GM23248 (cell line): ENCODE results near the gene KLHL2. TPM values are rescaled to one million over a fixed set of nuclear protein-coding genes. Genes with fewer than 3 reads are reported as not detected.
"Not testable (repeated sequence)": the region's sequence is repeated elsewhere in the genome, so short reads cannot be mapped to it uniquely, and the experiment has no call there.

Experiments used
- DNase-seq: peaks from one replicate; pipeline ENCODE4 v3.0.0-alpha.2; 2015
- H2AFZ ChIP-seq: fragments of 200-600 bp; sonication (generic); 2 replicates; pipeline ENCODE4 v1.6.1; 2016; ENCODE audit warnings: antibody characterized with exemption
- H3F3A ChIP-seq: fragments of 200-600 bp; sonication (generic); 2 replicates; pipeline ENCODE4 v1.6.1; 2016; ENCODE audit warnings: mild to moderate bottlenecking, antibody characterized with exemption, mixed run types; ENCODE audit not compliant: insufficient read depth
- H3K27ac ChIP-seq: fragments of 200-600 bp; sonication (generic); 2 replicates; pipeline ENCODE4 v1.5.1; 2016; ENCODE audit warnings: mild to moderate bottlenecking
- H3K27me3 ChIP-seq: fragments of 200-600 bp; sonication (generic); replicated peaks from 2 replicates; pipeline ENCODE4 v1.6.1; 2016; ENCODE audit warnings: mild to moderate bottlenecking; ENCODE audit not compliant: insufficient read depth
- H3K36me3 ChIP-seq: fragments of 200-600 bp; sonication (generic); 2 replicates; pipeline ENCODE4 v1.6.1; 2016; ENCODE audit warnings: low read depth, mild to moderate bottlenecking
- H3K4me1 ChIP-seq: fragments of 200-600 bp; sonication (generic); 2 replicates; pipeline ENCODE4 v1.6.1; 2016; ENCODE audit warnings: mild to moderate bottlenecking; ENCODE audit not compliant: insufficient read depth
- H3K4me2 ChIP-seq: fragments of 200-600 bp; sonication (generic); one replicate; pipeline ENCODE4 v1.6.1; 2016; ENCODE audit warnings: mild to moderate bottlenecking; ENCODE audit not compliant: unreplicated experiment
- H3K4me3 ChIP-seq: fragments of 200-600 bp; sonication (generic); 2 replicates; pipeline ENCODE4 v1.5.1; 2016; ENCODE audit warnings: mild to moderate bottlenecking
- H3K79me2 ChIP-seq: fragments of 200-600 bp; sonication (generic); 2 replicates; pipeline ENCODE4 v1.6.1; 2016; ENCODE audit warnings: mild to moderate bottlenecking; ENCODE audit not compliant: insufficient read depth
- H3K9ac ChIP-seq: fragments of 200-600 bp; sonication (generic); 2 replicates; pipeline ENCODE4 v1.6.1; 2016; ENCODE audit warnings: mild to moderate bottlenecking
- H3K9me2 ChIP-seq: fragments of 200-600 bp; sonication (generic); 2 replicates; pipeline ENCODE4 v1.6.1; 2016; ENCODE audit warnings: mixed run types, mild to moderate bottlenecking, moderate library complexity; ENCODE audit not compliant: insufficient read depth
- H3K9me3 ChIP-seq: fragments of 200-600 bp; sonication (generic); one replicate; pipeline ENCODE4 v1.6.1; 2017; ENCODE audit warnings: low read depth
- H4K20me1 ChIP-seq: fragments of 200-600 bp; sonication (generic); 2 replicates; pipeline ENCODE4 v1.6.0; 2016; ENCODE audit not compliant: insufficient read depth
- EZH2 ChIP-seq: fragments of 200-600 bp; sonication (generic); IDR thresholded peaks from 2 replicates; pipeline ENCODE4 v1.6.1; 2018; ENCODE audit warnings: antibody characterized with exemption, mild to moderate bottlenecking; ENCODE audit not compliant: insufficient read depth, poor library complexity, severe bottlenecking
- EZH2phosphoT487 ChIP-seq: fragments of 200-600 bp; sonication (generic); IDR thresholded peaks from 2 replicates; pipeline ENCODE4 v1.6.1; 2018; ENCODE audit warnings: antibody characterized with exemption, moderate library complexity, mild to moderate bottlenecking, low read depth; ENCODE audit not compliant: insufficient read depth
- WGBS, 2 experiments: methylation state at CpG; one replicate each; pipeline ENCODE4 v1.1.6; 2015 to 2017; ENCODE audit warnings: low lambda C conversion rate in 2 of 2, low coverage in 1 of 2; ENCODE audit errors: missing lambda C conversion rate in 2 of 2; 5-methylcytosine and 5-hydroxymethylcytosine counted together
- in situ Hi-C: fragments of 300-500 bp; cut with MboI; formaldehyde crosslinking; loops from 2 replicates; pipeline ENCODE4 v1.15.0; 2020
- polyA plus RNA-seq: library from polyadenylated mRNA; unstranded; fragments of >200 nt; fragmentation: Nextera tagmentation; extraction: Ambion mirVana; gene quantifications from 2 replicates; pipeline ENCODE4 v1.2.1, GENCODE V29; 2016
- total RNA-seq: library from RNA; depleted of rRNA; stranded (reverse); fragments of >200 nt; shearing (Covaris generic); gene quantifications from 2 replicates; pipeline ENCODE4 v1.2.3, GENCODE V29; 2014

KLHL2 gene
- total and polyA plus RNA-seq, 2 experiments from 2014 or later, result 11.0 to 20.2 TPM

- WGBS, 2 experiments, result 22 to 33% methylated on average over 2 of the region's 2 CpGs
- 0 out of 2 replicates have a peak overlapping the region, but pooled peaks have one; percentile 27 for H3K27ac ChIP-seq
- H3K27me3 ChIP-seq, H3K9me3 ChIP-seq, H3K9me2 ChIP-seq, H3F3A ChIP-seq, in situ Hi-C loops, H3K9ac ChIP-seq, H4K20me1 ChIP-seq, H3K4me3 ChIP-seq, H3K36me3 ChIP-seq, H2AFZ ChIP-seq: not testable (repeated sequence)
- peaks cover 22% of the 10 kb centered on the region for H3K4me1 ChIP-seq
- peak; percentile 65 for DNase-seq
- peaks cover 56% of the 10 kb centered on the region for H3K79me2 ChIP-seq
- H3K4me2 ChIP-seq, result peak overlapping the region; percentile 19
These were observed 7.8 kb downstream of the KLHL2 start for GRCh38 chr4:165215034-165215751.

DNA sequence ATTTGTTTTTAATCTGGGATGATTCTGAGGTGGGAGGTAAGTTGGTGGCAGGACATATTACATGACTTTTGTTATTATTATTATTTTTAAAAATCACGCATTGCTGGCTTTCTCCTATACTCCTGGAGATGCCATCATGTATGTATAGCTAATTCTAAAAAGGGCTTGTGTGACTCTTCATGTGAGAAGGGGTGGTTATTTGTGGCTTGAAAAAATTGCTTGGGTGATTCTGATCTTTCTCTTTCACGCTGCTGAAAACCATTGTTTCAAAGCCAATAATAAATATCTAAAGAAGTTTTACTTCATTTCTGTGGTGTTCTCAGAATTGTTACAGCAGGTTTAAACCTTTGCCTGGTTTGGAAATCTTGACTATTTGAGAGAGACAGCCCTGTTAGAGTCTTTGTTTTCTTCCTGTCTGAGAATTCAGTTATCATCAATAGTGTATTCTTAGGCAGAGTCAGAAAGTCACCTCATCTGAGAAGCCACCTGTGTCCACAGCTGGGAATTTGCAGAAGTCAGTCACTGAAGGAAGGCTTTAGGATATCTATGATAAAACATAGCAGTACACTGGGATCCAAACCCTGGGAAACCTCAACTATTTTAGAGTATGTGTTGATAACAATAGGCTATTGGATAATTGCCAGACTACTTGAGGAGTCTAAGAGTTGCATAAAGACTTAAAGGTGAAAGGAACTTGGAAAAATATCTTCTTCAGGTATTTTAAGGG, 8.6 kb downstream of the KLHL2 start:
- H3K4me2 ChIP-seq, in situ Hi-C loops, H3K27me3 ChIP-seq, H3K9me3 ChIP-seq, H3K27ac ChIP-seq, H4K20me1 ChIP-seq, H2AFZ ChIP-seq, H3K9me2 ChIP-seq, H3F3A ChIP-seq, H3K4me3 ChIP-seq, H3K9ac ChIP-seq, H3K36me3 ChIP-seq, DNase-seq: not testable (repeated sequence)
- peaks cover 49% of the 10 kb centered on the region for H3K79me2 ChIP-seq
- H3K4me1 ChIP-seq, result peaks cover 16% of the 10 kb centered on the region
- 28 to 41% methylated on average over 2 of the region's 2 CpGs for WGBS, 2 experiments

GRCh38 chr4:165217325-165217724, 10.0 kb downstream of the KLHL2 start:
- DNase-seq, result no peak
- no peaks in the 10 kb centered on the region for H3K36me3 ChIP-seq
- H4K20me1 ChIP-seq, result no peaks in the 10 kb centered on the region
- WGBS, 2 experiments, result 80 to 82% methylated on average over 3 of the region's 3 CpGs
- H2AFZ ChIP-seq, result no peak overlapping the region
- H3K4me2 ChIP-seq, result no peak overlapping the region
- H3K9me2 ChIP-seq, result no peaks in the 10 kb centered on the region
- in situ Hi-C loops, result no loop called here
- H3K9ac ChIP-seq, result no peak overlapping the region
- no peak for TF ChIP-seq EZH2
- TF ChIP-seq EZH2phosphoT487, result no peak
- H3K4me1 ChIP-seq, result peaks cover 20% of the 10 kb centered on the region
- no peak overlapping the region for H3K27ac ChIP-seq
- H3F3A ChIP-seq, result no peaks in the 10 kb centered on the region
- H3K9me3 ChIP-seq, result no peaks in the 10 kb centered on the region
- no peaks in the 10 kb centered on the region for H3K27me3 ChIP-seq
- H3K4me3 ChIP-seq, result no peak overlapping the region
- H3K79me2 ChIP-seq, result peaks cover 36% of the 10 kb centered on the region

- WGBS, 2 experiments, result 73% methylated on average over 4 of the region's 4 CpGs
- H3K9me2 ChIP-seq, H3K4me2 ChIP-seq, H2AFZ ChIP-seq, H3K27me3 ChIP-seq, H3K9me3 ChIP-seq, DNase-seq, H3K27ac ChIP-seq, in situ Hi-C loops, H3K4me3 ChIP-seq, H3F3A ChIP-seq, H3K36me3 ChIP-seq, H3K9ac ChIP-seq, H4K20me1 ChIP-seq: not testable (repeated sequence)
- peaks cover 12% of the 10 kb centered on the region; the same call in 1 of the 2 replicates for H3K79me2 ChIP-seq
- H3K4me1 ChIP-seq, result peaks cover 10% of the 10 kb centered on the region
These were observed 13.9 kb downstream of the KLHL2 start for GRCh38 chr4:165221306-165221705.

DNA sequence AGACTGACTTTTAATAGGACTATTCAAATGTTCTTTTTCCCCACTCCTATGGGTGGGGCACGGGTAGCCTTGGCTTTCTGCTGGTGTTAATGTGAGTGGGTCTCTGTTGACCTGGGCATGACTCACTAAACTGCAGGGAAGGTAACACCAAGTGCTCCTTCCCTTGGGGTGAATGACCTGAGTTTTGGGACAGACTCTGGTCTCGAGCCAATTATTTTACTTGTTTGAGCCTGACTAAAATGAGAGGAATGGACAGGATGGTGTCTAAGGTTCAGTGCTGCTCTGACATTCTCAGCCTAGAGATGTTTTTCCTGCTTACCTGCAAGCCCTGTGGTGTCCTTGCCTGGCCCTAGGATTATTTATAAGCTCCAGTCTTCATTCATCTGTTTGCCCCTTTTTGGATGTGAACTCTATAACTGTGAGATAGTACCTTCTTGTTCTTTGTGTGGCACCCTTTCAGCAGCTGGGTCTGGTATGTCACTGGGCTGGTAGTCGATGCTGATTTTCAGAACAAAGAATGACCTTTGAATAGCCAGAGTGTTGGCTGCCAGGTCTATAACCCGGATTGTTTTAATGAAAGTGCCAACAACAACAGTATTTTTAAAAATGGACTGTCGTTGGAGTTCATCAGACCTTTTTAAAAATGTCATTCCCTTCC, 14.8 kb downstream of the KLHL2 start:
- H3K9ac ChIP-seq, H3K9me2 ChIP-seq, H3K27me3 ChIP-seq, in situ Hi-C loops, H3K36me3 ChIP-seq, H3K9me3 ChIP-seq, H3F3A ChIP-seq, H3K79me2 ChIP-seq, H4K20me1 ChIP-seq, H3K4me3 ChIP-seq: not testable (repeated sequence)
- 51 to 55% methylated on average over 5 of the region's 5 CpGs for WGBS, 2 experiments
- DNase-seq, result peak; percentile 26
- Histone ChIP-seq H3K4me2 (peak overlapping the region; percentile 18), H3K4me1 (peaks cover 10% of the 10 kb centered on the region), H2AFZ (peak overlapping the region; percentile 63), H3K27ac (peak overlapping the region; percentile 55)
